HEK293T (cell line): ENCODE results near the gene FGD5.

Experiments
- CTCF ChIA-PET: fragments of 350-600 bp; formaldehyde crosslinking; extraction: SDS; loops from one replicate; lab custom pipeline; 2021; ENCODE audit warnings: antibody characterized with exemption, inconsistent platforms; lab: Yijun Ruan, JAX
- POLR2A ChIA-PET: fragments of 350-600 bp; formaldehyde crosslinking; extraction: SDS; loops from one replicate; lab custom pipeline; 2020; ENCODE audit warnings: antibody characterized with exemption, inconsistent platforms; lab: Yijun Ruan, JAX
- DNase-seq: peaks from one replicate; pipeline ENCODE4 v3.0.0; 2012; ENCODE audit warnings: mixed read lengths; ENCODE audit errors: extremely low spot score
- ARNT ChIP-seq: fragments of 450-650 bp; IDR thresholded peaks from 2 replicates; pipeline ENCODE4 v1.6.1; 2017; ENCODE audit warnings: mild to moderate bottlenecking
- BHLHE40 ChIP-seq: fragments of 450-650 bp; IDR thresholded peaks from 2 replicates; pipeline ENCODE4 v1.6.1; 2016; ENCODE audit warnings: mild to moderate bottlenecking, moderate library complexity, borderline replicate concordance
- CTBP1 ChIP-seq: fragments of 450-650 bp; IDR thresholded peaks from 2 replicates; pipeline ENCODE4 v1.6.1; 2016; ENCODE audit warnings: borderline replicate concordance
- ELF4 ChIP-seq: fragments of 450-650 bp; IDR thresholded peaks from 2 replicates; pipeline ENCODE4 v1.6.1; 2017; ENCODE audit warnings: antibody characterized with exemption
- FOXA1 ChIP-seq: fragments of 450-650 bp; IDR thresholded peaks from 2 replicates; pipeline ENCODE4 v1.6.1; 2016; ENCODE audit warnings: mild to moderate bottlenecking
- FOXK2 ChIP-seq: fragments of 450-650 bp; IDR thresholded peaks from 2 replicates; pipeline ENCODE4 v1.6.1; 2016; ENCODE audit warnings: mild to moderate bottlenecking
- FOXM1 ChIP-seq: fragments of 450-650 bp; IDR thresholded peaks from 2 replicates; pipeline ENCODE4 v1.6.1; 2017; ENCODE audit warnings: mild to moderate bottlenecking, borderline replicate concordance
- HDGF ChIP-seq: fragments of 450-650 bp; IDR thresholded peaks from 2 replicates; pipeline ENCODE4 v1.6.1; 2017; ENCODE audit warnings: antibody characterized with exemption, borderline replicate concordance
- L3MBTL2 ChIP-seq: fragments of 450-650 bp; conservative IDR thresholded peaks from 2 replicates; pipeline ENCODE4 v1.6.1; 2016; ENCODE audit warnings: mild to moderate bottlenecking
- LEF1 ChIP-seq: fragments of 450-650 bp; IDR thresholded peaks from 2 replicates; pipeline ENCODE4 v1.6.1; 2017; ENCODE audit warnings: mild to moderate bottlenecking, borderline replicate concordance
- NFRKB ChIP-seq: fragments of 450-650 bp; IDR thresholded peaks from 2 replicates; pipeline ENCODE4 v1.6.1; 2016; ENCODE audit warnings: mild to moderate bottlenecking, moderate library complexity
- SP1 ChIP-seq: fragments of 450-650 bp; IDR thresholded peaks from 2 replicates; pipeline ENCODE4 v1.6.1; 2017
- SUZ12 ChIP-seq: fragments of 450-650 bp; IDR thresholded peaks from 2 replicates; pipeline ENCODE4 v1.6.1; 2016; ENCODE audit warnings: mild to moderate bottlenecking
- TARDBP ChIP-seq: fragments of 450-650 bp; IDR thresholded peaks from 2 replicates; pipeline ENCODE4 v1.6.1; 2016
- ZNF384 ChIP-seq: fragments of 450-650 bp; IDR thresholded peaks from 2 replicates; pipeline ENCODE4 v1.6.1; 2016
- TF ChIP-seq, protein P1 (sequence below): fragments of 450-650 bp; IDR thresholded peaks from 2 replicates; pipeline ENCODE4 v1.6.1; 2016

Gene FGD5

DNA sequence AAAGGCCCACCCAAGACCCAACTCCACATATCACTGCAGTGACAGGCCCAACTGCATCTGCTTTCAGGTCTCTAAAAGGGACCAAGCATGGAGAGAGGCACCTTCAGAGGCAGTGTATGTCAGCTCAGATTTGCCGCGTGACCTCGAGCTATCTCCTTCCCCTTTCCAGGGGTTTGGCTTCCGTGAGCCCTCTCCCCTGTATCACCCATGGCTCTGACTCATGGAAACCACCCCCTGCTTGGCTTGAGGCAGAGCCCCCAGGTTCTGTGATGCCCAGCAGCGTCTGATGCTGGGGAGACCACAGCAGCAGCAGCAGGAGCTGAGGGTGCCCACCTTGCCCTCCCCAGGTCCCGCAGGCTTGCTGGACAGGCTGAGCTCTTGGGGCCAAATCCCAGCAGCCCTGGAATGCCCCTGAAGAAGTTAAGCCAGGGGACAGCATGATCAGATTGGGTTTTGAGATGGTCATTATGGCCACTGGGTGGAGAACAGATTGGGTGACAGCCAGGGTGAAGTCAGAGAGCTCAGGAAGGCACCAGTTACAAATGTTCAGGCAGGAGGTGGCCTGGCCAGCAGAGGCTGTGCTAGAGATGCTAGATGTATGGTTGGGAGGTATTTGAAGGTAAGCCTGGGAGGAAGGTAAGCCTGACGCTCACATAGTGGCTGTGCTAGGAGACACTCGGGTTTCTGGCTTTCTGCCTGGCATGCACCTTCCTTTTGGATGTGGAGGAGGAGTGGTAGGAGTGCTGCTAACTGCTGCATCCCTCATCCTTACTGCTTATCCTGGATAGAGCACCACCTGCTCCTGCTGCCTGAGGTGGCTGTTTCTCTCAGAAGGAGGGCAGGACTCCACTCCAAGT lies 42.9 kb downstream of the FGD5 start:
- ChIA-PET POLR2A (interaction anchor here (0.7 kb wide), 1 partner anchor 30 kb away, joined by 3 read pairs; no protein-coding TSS in a partner anchor), CTCF (interaction anchor here (0.8 to 1.2 kb wide), 2 partner anchors 9 to 52 kb away, joined by 3 read pairs; no protein-coding TSS in a partner anchor)
- TF ChIP-seq L3MBTL2 (no peak), FOXA1 (no peak), NFRKB (no peak), BHLHE40 (no peak), LEF1 (no peak), SUZ12 (no peak), FOXK2 (no peak), HDGF (no peak), ELF4 (no peak), TARDBP (no peak), FOXM1 (no peak), CTBP1 (no peak), SP1 (no peak), ZNF384 (no peak), ARNT (no peak)
- TF ChIP-seq, protein P1, sequence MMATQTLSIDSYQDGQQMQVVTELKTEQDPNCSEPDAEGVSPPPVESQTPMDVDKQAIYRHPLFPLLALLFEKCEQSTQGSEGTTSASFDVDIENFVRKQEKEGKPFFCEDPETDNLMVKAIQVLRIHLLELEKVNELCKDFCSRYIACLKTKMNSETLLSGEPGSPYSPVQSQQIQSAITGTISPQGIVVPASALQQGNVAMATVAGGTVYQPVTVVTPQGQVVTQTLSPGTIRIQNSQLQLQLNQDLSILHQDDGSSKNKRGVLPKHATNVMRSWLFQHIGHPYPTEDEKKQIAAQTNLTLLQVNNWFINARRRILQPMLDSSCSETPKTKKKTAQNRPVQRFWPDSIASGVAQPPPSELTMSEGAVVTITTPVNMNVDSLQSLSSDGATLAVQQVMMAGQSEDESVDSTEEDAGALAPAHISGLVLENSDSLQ: no peak
- no peak for DNase-seq

DNA sequence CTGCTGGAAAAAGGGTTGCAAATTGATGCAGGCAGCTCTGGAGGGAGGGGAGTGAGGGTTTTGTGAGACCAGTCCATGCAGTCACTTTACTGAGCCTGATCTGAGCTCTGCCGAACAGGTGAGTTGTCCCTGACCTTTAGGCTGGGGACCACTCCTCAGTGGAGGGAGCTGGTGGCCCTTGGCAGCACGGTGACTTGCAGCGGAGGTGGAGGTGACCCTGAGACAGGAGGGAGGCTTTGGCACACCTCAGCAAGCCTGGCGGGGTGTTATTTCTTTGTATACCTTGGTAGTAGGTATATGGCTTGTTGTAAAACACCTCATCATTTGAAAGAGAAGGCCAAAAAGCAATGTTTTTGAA lies 43.5 kb downstream of the FGD5 start:
- DNase-seq: no peak
- TF ChIP-seq FOXA1 (no peak), HDGF (no peak)
- TF ChIP-seq, protein P1: no peak
- POLR2A ChIA-PET: no interaction called here
- CTCF ChIA-PET: interaction anchor here (1.2 kb wide), 1 partner anchor 51 kb away, joined by 3 read pairs; no protein-coding TSS in a partner anchor

DNA sequence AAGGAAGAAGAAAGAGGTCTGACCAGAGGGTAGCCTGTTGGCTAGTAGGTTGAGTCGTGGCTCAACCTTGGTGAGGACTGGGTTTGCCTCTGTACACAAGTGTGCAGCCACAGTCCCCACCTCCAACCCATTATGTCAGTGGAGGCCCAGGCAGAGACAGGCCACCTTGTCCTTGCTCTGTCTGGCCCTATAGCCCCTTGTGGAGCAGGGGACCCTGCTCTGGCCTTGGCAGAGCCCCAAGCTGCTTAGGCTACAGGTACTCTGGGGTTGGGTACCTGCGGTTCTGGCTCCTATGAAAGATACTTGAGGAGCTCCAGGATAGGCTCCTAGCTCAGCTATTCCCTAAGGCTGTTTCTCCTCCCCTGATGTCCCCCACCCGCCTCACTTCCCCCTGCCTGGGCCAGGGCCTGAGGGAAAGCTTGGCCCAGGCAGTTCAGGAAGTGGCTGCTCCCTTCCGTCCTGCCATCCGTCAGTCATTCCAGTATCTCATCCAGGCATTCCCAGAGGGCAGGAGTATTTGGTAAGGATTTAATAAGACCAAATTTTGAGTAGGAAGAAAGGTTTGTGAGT lies 44.0 kb downstream of the FGD5 start:
- ChIA-PET POLR2A (no interaction called here), CTCF (no interaction called here)
- TF ChIP-seq L3MBTL2: no peak
- TF ChIP-seq FOXK2: no peak
- TF ChIP-seq ZNF384: no peak
- no peak for TF ChIP-seq SP1
- no peak for TF ChIP-seq ARNT
- no peak for TF ChIP-seq BHLHE40
- no peak for TF ChIP-seq TARDBP
- TF ChIP-seq ELF4: no peak
- no peak for TF ChIP-seq SUZ12
- TF ChIP-seq, protein P1: no peak
- TF ChIP-seq HDGF: no peak
- no peak for DNase-seq

DNA sequence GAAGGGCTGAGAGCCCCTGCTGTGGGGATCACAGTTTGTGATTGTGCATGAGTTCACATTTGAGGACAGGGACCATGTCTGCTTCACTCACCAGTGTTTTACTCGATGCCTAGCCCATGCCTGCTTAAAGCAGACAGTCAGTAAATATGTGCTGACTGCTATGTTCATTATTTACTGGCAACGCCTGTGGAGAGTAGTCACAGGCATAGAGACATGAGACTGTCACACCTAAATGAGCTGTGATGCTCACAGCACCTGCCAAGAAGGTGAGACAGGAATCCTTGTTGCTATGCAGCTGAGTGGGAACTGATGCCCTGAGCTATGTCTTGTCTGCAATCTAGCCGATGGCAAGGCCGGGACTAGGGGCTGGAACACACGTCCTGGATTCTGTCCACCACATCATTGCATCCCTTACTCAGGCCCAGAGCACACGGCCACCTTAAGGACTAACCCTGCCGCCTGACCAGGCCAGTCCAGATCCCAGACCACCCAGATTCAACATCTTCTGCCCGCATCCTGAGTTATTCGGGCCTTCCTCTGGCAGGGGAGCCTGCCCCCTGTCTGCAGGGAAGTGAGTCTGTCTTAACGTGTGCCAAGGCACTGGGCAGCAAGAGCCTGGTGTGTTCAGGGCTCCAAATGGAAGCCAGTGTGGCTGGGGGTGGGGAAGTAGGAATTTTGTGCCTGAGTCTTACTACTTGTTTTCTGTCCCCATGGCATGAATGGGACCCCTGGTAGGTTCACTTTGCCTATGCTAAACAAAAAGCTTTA lies 44.8 kb downstream of the FGD5 start:
- ChIA-PET CTCF (no interaction called here), POLR2A (no interaction called here)
- DNase-seq: no peak
- no peak for TF ChIP-seq ZNF384
- TF ChIP-seq FOXK2: no peak
- TF ChIP-seq FOXA1: no peak
- TF ChIP-seq TARDBP: no peak
- no peak for TF ChIP-seq BHLHE40
- TF ChIP-seq CTBP1: no peak
- no peak for TF ChIP-seq ARNT

DNA sequence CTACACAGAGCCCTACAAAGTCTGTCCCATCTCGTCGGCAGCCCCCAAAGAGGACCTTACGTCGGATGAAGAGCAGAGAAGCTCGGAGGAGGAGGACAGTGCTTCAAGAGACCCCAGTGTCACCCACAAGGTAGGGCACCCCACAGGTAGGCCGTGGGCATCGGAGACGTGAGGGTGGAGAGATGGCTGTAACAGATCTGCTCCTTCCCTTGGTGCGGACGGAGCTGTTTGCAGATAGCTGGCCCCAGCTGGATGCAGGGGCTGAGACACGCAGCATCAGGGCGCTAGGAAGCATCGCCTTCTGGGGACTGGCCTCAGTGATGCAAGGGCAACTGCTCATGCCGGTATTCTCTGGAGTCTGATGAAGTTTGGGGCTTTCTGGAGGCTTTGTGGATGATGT lies 45.4 kb downstream of the FGD5 start:
- ChIA-PET POLR2A (no interaction called here), CTCF (no interaction called here)
- no peak for TF ChIP-seq ARNT
- TF ChIP-seq BHLHE40: no peak
- TF ChIP-seq L3MBTL2: no peak
- TF ChIP-seq NFRKB: no peak
- no peak for TF ChIP-seq FOXK2
- DNase-seq: no peak

DNA sequence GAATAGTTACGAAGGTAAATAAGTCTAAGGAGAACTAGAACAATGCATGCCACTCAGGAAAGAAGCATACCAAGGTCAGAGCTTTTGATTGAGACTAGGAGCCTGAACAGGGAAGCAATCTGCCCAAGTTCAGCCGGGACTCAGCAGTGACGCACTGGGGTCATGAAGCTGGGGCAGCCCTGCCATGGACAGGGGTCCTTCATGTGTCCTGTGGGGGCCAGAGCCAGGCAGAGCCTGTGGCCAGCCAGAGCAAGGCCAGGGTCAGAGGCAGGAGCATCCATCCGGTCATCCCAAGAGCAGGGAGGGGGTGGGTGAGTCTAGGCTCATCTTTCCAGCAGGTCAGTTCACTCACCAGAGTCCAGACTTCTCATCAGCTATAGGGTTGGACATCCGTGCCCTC lies 47.9 kb downstream of the FGD5 start:
- no peak for DNase-seq
- TF ChIP-seq FOXA1: no peak
- no peak for TF ChIP-seq HDGF
- CTCF ChIA-PET: no interaction called here
- POLR2A ChIA-PET: no interaction called here
